GM12878 (cell line): ENCODE data around the gene TBXA2R. TPM values are rescaled to one million over a fixed set of nuclear protein-coding genes. Genes with fewer than 3 reads are reported as not detected.

Source experiments
- ATAC-seq: fragments of 200-7000 bp; cut with Tn5 transposase; 3 replicates; pipeline ENCODE4 v1.9.1; 2020; ENCODE audit warnings: mild to moderate bottlenecking, moderate library complexity
- BruUV-seq: library from RNA; stranded (reverse); fragments of 400-500 nt; replicated peaks from 2 replicates; lab custom pipeline; 2021; lab: Mats Ljungman, UMichigan
- CTCF ChIA-PET: fragments of 300-600 bp; sonication (Branson Sonifier 250); formaldehyde crosslinking; extraction: SDS; loops from one replicate; lab custom pipeline; 2021; ENCODE audit warnings: inconsistent platforms; lab: Yijun Ruan, JAX
- POLR2A ChIA-PET: fragments of 350-600 bp; formaldehyde crosslinking; extraction: SDS; loops from one replicate; lab custom pipeline; 2021; ENCODE audit warnings: inconsistent platforms; lab: Charles Lee
- RAD21 ChIA-PET: fragments of 300-600 bp; sonication (Branson Sonifier 250); formaldehyde crosslinking; loops from one replicate; lab custom pipeline; 2023; ENCODE audit warnings: antibody characterized with exemption; ENCODE audit not compliant: unreplicated experiment; lab: Charles Lee
- SMC1A ChIA-PET: fragments of 300-600 bp; sonication (Branson Sonifier 250); formaldehyde crosslinking; loops from one replicate; lab custom pipeline; 2023; ENCODE audit not compliant: unreplicated experiment, uncharacterized antibody; lab: Charles Lee
- DNase-seq: peaks from one replicate; pipeline ENCODE4 v3.0.0-alpha.2; 2011; ENCODE audit warnings: low read depth, low spot score
- FAIRE-seq: peaks from 3 replicates; lab custom pipeline; 2011; peaks lifted over from hg19 to GRCh38; lab: Jason Lieb, UNC
- H2AFZ ChIP-seq: 2 replicates; pipeline ENCODE4 v1.6.0; 2011; ENCODE audit warnings: low read depth, low read length, control low read depth; ENCODE audit not compliant: control insufficient read depth
- H3K27ac ChIP-seq: 2 replicates; pipeline ENCODE4 v1.5.1; 2011; ENCODE audit warnings: control low read depth; ENCODE audit not compliant: control insufficient read depth, insufficient read depth
- H3K27me3 ChIP-seq, 2 experiments: replicated peaks in 1 of 2; 2 replicates each; pipeline versions ENCODE4 v1.6.0 to v1.6.1; 2011; ENCODE audit warnings: low read length in 1 of 2; ENCODE audit not compliant: control insufficient read depth in 2 of 2, insufficient read depth in 2 of 2
- H3K36me3 ChIP-seq, 2 experiments: 2 replicates each; pipeline ENCODE4 v1.5.1; 2011; ENCODE audit warnings: low read length in 1 of 2; ENCODE audit not compliant: control insufficient read depth in 2 of 2, insufficient read depth in 2 of 2
- H3K4me1 ChIP-seq: 2 replicates; pipeline ENCODE4 v1.6.1; 2011; ENCODE audit warnings: mild to moderate bottlenecking, low read length, moderate library complexity, mixed read lengths; ENCODE audit not compliant: control insufficient read depth, insufficient read depth
- H3K4me2 ChIP-seq: 2 replicates; pipeline ENCODE4 v1.6.0; 2011; ENCODE audit warnings: control low read depth; ENCODE audit not compliant: control insufficient read depth, insufficient read depth
- H3K4me3 ChIP-seq: fragments of 200-600 bp; sonication (generic); 2 replicates; pipeline ENCODE4 v1.5.1; 2016
- H3K79me2 ChIP-seq: 2 replicates; pipeline ENCODE4 v1.6.0; 2011; ENCODE audit warnings: low read length; ENCODE audit not compliant: control insufficient read depth, insufficient read depth
- H3K9ac ChIP-seq: 2 replicates; pipeline ENCODE4 v1.8.0; 2011; ENCODE audit warnings: low read length, control low read depth, mixed read lengths; ENCODE audit not compliant: control insufficient read depth, insufficient read depth
- H3K9me3 ChIP-seq: replicated peaks from 3 replicates; pipeline ENCODE4 v1.5.1; 2011; ENCODE audit warnings: mild to moderate bottlenecking, low read length; ENCODE audit not compliant: control insufficient read depth, insufficient read depth
- H4K20me1 ChIP-seq: 2 replicates; pipeline ENCODE4 v1.6.0; 2011; ENCODE audit not compliant: control insufficient read depth, insufficient read depth
- BRCA1 ChIP-seq: IDR thresholded peaks from 2 replicates; pipeline ENCODE4 v1.6.1; 2011; ENCODE audit warnings: low read depth, low read length, improper control_type of control experiment
- CHD2 ChIP-seq: IDR thresholded peaks from 2 replicates; pipeline ENCODE4 v1.6.1; 2011; ENCODE audit warnings: low read depth, low read length, improper control_type of control experiment, borderline replicate concordance
- CREM ChIP-seq: IDR thresholded peaks from 2 replicates; pipeline ENCODE4 v1.6.1; 2014; ENCODE audit warnings: antibody characterized with exemption, low read depth
- GATAD2B ChIP-seq: fragments of 450-650 bp; conservative IDR thresholded peaks from 2 replicates; pipeline ENCODE4 v1.6.1; 2017; ENCODE audit warnings: low read depth, mild to moderate bottlenecking, moderate library complexity
- HDAC2 ChIP-seq: fragments of 200-600 bp; sonication (generic); IDR thresholded peaks from 2 replicates; pipeline ENCODE4 v1.6.1; 2017
- MYB ChIP-seq: fragments of 150-350 bp; IDR thresholded peaks from 2 replicates; pipeline ENCODE4 v1.6.1; 2014; ENCODE audit warnings: mild to moderate bottlenecking, low read depth, low read length, borderline replicate concordance
- NBN ChIP-seq: fragments of 450-650 bp; IDR thresholded peaks from 2 replicates; pipeline ENCODE4 v1.6.1; 2016
- NFYA ChIP-seq: IDR thresholded peaks from 2 replicates; pipeline ENCODE4 v1.6.1; 2011; ENCODE audit warnings: low read depth, mild to moderate bottlenecking, low read length, improper control_type of control experiment, borderline replicate concordance
- NFYB ChIP-seq: IDR thresholded peaks from 2 replicates; pipeline ENCODE4 v1.6.1; 2011; ENCODE audit warnings: low read depth, mild to moderate bottlenecking, low read length, improper control_type of control experiment, moderate library complexity; ENCODE audit not compliant: insufficient read depth
- NR2F1 ChIP-seq: fragments of 450-650 bp; conservative IDR thresholded peaks from 2 replicates; pipeline ENCODE4 v1.6.1; 2017; ENCODE audit warnings: mild to moderate bottlenecking
- RBBP5 ChIP-seq: fragments of 200-600 bp; sonication (generic); conservative IDR thresholded peaks from 2 replicates; pipeline ENCODE4 v1.6.1; 2016
- SMARCA5 ChIP-seq: fragments of 450-650 bp; IDR thresholded peaks from 2 replicates; pipeline ENCODE4 v1.6.1; 2017; ENCODE audit warnings: mild to moderate bottlenecking
- TARDBP ChIP-seq: IDR thresholded peaks from 2 replicates; pipeline ENCODE4 v1.6.1; 2016; ENCODE audit warnings: borderline replicate concordance
- ZNF217 ChIP-seq: fragments of 450-650 bp; IDR thresholded peaks from 2 replicates; pipeline ENCODE4 v1.6.1; 2017; ENCODE audit warnings: antibody characterized with exemption, mild to moderate bottlenecking
- ZNF384 ChIP-seq: IDR thresholded peaks from 2 replicates; pipeline ENCODE4 v1.6.1; 2012; ENCODE audit warnings: low read depth, mild to moderate bottlenecking, low read length, improper control_type of control experiment, borderline replicate concordance
- WGBS: methylation state at CpG from one replicate; pipeline ENCODE4 v1.1.6; 2016; ENCODE audit warnings: low lambda C conversion rate; ENCODE audit not compliant: insufficient replicate concordance, insufficient coverage; ENCODE audit errors: missing lambda C conversion rate; 5-methylcytosine and 5-hydroxymethylcytosine counted together
- in situ Hi-C: fragments of 300-500 bp; cut with MboI; formaldehyde crosslinking; loops from 9 replicates; pipeline ENCODE4 v1.14.3; 2018; ENCODE audit warnings: mixed read lengths
- intact Hi-C: fragments of 100-400 bp; cut with micrococcal nuclease; formaldehyde crosslinking; loops from one replicate; pipeline ENCODE4 v1.14.2; 2022; ENCODE audit not compliant: unreplicated experiment
- polyA plus RNA-seq, 11 experiments: library from polyadenylated mRNA; depleted of rRNA in 4 of 11; unstranded in 6 of 11; stranded (reverse) in 5 of 11; fragments of >200 nt; fragmentation: Nextera tagmentation in 4 of 11; fragmentation: Illumina TruSeq in 1 of 11; extraction: Ambion mirVana in 4 of 11; extraction: Trizol in 1 of 11; gene quantifications; 1 replicate in 1 of 11; 2 replicates in 10 of 11; pipeline versions ENCODE4 v1.2.1 to v1.2.3, GENCODE V29; 2011 to 2016; ENCODE audit warnings: inconsistent platforms in 2 of 11, missing spikeins in 2 of 11, low read depth in 1 of 11
- total RNA-seq, 4 experiments: library from RNA; depleted of rRNA in 3 of 4; stranded (reverse); fragments of >200 nt in 3 of 4; fragmentation: Illumina TruSeq in 1 of 4; extraction: Trizol in 1 of 4; gene quantifications; 2 replicates each; pipeline versions ENCODE4 v1.2.1 to v1.2.3, GENCODE V29; 2013 to 2021
- TF ChIP-seq, protein P1 (sequence below): fragments of 450-650 bp; IDR thresholded peaks from 2 replicates; pipeline ENCODE4 v1.6.1; 2018; ENCODE audit warnings: mild to moderate bottlenecking, low read depth, moderate library complexity; ENCODE audit not compliant: partially characterized antibody
- TF ChIP-seq, protein P2 (sequence below): IDR thresholded peaks from 2 replicates; pipeline ENCODE4 v1.6.1; 2012; ENCODE audit warnings: low read depth, low read length, improper control_type of control experiment
- TF ChIP-seq, protein P3 (sequence below): IDR thresholded peaks from 2 replicates; pipeline ENCODE4 v1.6.1; 2012; ENCODE audit warnings: improper control_type of control experiment, low read depth, low read length; ENCODE audit not compliant: insufficient replicate concordance

The TBXA2R gene
- total and polyA plus RNA-seq, 10 of the 15 experiments (the other 5 are each of a cell fraction or from before 2014, with no cell fraction given): 0.03 TPM; not detected in 8

DNA sequence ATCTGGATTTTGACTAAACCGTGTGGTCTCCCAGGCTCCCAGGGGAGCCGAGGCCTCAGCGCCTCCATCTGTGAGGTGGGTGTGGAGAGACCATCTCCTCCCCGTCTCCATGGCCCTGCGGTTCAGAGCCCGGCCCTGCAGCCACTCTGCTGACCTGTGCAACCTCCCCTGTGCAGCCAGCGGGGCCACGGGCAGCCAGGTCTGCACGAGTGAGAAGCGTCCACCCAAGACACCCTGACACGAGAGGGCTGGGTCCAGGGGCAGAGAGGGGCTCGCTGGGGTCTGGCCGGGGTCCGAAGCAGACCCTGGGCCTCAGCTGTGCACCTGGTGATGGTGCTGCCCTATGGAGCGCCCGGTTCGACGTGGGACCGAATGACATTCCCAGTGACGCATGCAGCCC, 30.3 kb upstream of the TBXA2R start:
- TF ChIP-seq, protein P1, sequence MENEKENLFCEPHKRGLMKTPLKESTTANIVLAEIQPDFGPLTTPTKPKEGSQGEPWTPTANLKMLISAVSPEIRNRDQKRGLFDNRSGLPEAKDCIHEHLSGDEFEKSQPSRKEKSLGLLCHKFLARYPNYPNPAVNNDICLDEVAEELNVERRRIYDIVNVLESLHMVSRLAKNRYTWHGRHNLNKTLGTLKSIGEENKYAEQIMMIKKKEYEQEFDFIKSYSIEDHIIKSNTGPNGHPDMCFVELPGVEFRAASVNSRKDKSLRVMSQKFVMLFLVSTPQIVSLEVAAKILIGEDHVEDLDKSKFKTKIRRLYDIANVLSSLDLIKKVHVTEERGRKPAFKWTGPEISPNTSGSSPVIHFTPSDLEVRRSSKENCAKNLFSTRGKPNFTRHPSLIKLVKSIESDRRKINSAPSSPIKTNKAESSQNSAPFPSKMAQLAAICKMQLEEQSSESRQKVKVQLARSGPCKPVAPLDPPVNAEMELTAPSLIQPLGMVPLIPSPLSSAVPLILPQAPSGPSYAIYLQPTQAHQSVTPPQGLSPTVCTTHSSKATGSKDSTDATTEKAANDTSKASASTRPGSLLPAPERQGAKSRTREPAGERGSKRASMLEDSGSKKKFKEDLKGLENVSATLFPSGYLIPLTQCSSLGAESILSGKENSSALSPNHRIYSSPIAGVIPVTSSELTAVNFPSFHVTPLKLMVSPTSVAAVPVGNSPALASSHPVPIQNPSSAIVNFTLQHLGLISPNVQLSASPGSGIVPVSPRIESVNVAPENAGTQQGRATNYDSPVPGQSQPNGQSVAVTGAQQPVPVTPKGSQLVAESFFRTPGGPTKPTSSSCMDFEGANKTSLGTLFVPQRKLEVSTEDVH: no peak
- no peak for TF ChIP-seq ZNF217
- no peak for TF ChIP-seq NR2F1
- TF ChIP-seq NBN: no peak
- TF ChIP-seq SMARCA5: no peak
- TF ChIP-seq TARDBP: no peak
- TF ChIP-seq NFYA: no peak
- TF ChIP-seq, protein P2, sequence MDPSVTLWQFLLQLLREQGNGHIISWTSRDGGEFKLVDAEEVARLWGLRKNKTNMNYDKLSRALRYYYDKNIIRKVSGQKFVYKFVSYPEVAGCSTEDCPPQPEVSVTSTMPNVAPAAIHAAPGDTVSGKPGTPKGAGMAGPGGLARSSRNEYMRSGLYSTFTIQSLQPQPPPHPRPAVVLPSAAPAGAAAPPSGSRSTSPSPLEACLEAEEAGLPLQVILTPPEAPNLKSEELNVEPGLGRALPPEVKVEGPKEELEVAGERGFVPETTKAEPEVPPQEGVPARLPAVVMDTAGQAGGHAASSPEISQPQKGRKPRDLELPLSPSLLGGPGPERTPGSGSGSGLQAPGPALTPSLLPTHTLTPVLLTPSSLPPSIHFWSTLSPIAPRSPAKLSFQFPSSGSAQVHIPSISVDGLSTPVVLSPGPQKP: no peak
- TF ChIP-seq ZNF384: no peak
- TF ChIP-seq CREM: no peak
- TF ChIP-seq, protein P3, sequence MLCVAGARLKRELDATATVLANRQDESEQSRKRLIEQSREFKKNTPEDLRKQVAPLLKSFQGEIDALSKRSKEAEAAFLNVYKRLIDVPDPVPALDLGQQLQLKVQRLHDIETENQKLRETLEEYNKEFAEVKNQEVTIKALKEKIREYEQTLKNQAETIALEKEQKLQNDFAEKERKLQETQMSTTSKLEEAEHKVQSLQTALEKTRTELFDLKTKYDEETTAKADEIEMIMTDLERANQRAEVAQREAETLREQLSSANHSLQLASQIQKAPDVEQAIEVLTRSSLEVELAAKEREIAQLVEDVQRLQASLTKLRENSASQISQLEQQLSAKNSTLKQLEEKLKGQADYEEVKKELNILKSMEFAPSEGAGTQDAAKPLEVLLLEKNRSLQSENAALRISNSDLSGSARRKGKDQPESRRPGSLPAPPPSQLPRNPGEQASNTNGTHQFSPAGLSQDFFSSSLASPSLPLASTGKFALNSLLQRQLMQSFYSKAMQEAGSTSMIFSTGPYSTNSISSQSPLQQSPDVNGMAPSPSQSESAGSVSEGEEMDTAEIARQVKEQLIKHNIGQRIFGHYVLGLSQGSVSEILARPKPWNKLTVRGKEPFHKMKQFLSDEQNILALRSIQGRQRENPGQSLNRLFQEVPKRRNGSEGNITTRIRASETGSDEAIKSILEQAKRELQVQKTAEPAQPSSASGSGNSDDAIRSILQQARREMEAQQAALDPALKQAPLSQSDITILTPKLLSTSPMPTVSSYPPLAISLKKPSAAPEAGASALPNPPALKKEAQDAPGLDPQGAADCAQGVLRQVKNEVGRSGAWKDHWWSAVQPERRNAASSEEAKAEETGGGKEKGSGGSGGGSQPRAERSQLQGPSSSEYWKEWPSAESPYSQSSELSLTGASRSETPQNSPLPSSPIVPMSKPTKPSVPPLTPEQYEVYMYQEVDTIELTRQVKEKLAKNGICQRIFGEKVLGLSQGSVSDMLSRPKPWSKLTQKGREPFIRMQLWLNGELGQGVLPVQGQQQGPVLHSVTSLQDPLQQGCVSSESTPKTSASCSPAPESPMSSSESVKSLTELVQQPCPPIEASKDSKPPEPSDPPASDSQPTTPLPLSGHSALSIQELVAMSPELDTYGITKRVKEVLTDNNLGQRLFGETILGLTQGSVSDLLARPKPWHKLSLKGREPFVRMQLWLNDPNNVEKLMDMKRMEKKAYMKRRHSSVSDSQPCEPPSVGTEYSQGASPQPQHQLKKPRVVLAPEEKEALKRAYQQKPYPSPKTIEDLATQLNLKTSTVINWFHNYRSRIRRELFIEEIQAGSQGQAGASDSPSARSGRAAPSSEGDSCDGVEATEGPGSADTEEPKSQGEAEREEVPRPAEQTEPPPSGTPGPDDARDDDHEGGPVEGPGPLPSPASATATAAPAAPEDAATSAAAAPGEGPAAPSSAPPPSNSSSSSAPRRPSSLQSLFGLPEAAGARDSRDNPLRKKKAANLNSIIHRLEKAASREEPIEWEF: no peak
- no peak for TF ChIP-seq NFYB
- TF ChIP-seq HDAC2: no peak
- no peak for TF ChIP-seq MYB
- no peak for TF ChIP-seq RBBP5
- TF ChIP-seq GATAD2B: no peak
- no peak for TF ChIP-seq BRCA1
- TF ChIP-seq CHD2: no peak
- TF ChIP-seq, all 136 proteins: peak for 0
- Histone ChIP-seq H3K36me3 (no peaks in the 10 kb centered on the region; a peak in 1 of 4 replicates), H3K4me1 (no peaks in the 10 kb centered on the region), H3K79me2 (no peaks in the 10 kb centered on the region), H3K4me3 (no peak overlapping the region), H3K9me3 (no peaks in the 10 kb centered on the region), H3K4me2 (no peak overlapping the region), H4K20me1 (no peaks in the 10 kb centered on the region), H2AFZ (no peak overlapping the region), H3K27me3 (no peaks in the 10 kb centered on the region), H3K27ac (no peak overlapping the region), H3K9ac (no peak overlapping the region)
- DNase-seq: no peak
- CTCF ChIA-PET: no interaction called here
- RAD21 ChIA-PET: no interaction called here
- POLR2A ChIA-PET: no interaction called here
- SMC1A ChIA-PET: no interaction called here
- no peak for ATAC-seq
- intact Hi-C loops: no loop called here
- 75% methylated on average over 18 of the region's 20 CpGs for WGBS
- in situ Hi-C loops: no loop called here
- FAIRE-seq: no peak
- no TSS peak for BruUV-seq
